Body of pancreas (tissue), 4 donors: ENCODE data around the gene DNAH6.

Experiments used
- CTCF ChIP-seq, 7 experiments: fragments of 450-650 bp in 4 of 7; fragments of 200-600 bp in 3 of 7; sonication (generic) in 3 of 7; IDR thresholded peaks; one replicate each; pipeline ENCODE4 v1.5.1; 2016 to 2019; ENCODE audit warnings: antibody characterized with exemption in 7 of 7
- POLR2A ChIP-seq, 3 donors: fragments of 450-650 bp; IDR thresholded peaks; one replicate each; pipeline ENCODE4 v1.6.1; 2016; ENCODE audit warnings: antibody characterized with exemption in 3 of 3, mild to moderate bottlenecking in 2 of 3

DNA sequence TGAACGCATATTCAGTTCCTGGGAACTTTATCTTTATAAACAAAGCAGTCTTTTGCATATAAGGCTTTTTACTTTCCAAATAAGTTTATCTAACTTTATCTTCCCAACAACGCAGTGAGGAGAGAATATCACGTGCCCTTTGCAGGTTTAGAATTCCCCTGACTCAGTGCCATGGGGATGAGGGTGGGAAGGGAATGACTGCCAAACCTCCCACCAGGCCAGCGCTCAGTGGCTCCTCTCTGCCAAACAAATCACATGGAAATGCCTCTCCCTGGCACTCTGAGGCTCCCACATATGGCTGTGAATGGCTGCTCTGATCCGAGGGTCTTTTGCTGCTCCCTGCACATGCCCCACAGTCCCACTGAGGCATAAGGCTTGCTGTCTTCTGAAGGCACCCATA lies 158.3 kb downstream of the DNAH6 start:
- TF ChIP-seq CTCF (IDR thresholded peaks at IDR 0.05) (no peak), POLR2A (IDR thresholded peaks at IDR 0.05) (no peak)
